ENCODE measurements around the gene IGFALS. TPM values are rescaled to one million over a fixed set of nuclear protein-coding genes. Genes with fewer than 3 reads are reported as not detected.

IGFALS gene
- total and polyA plus RNA-seq, 7 donors: 0.46 to 2.2 (median 1.2) TPM

DNA sequence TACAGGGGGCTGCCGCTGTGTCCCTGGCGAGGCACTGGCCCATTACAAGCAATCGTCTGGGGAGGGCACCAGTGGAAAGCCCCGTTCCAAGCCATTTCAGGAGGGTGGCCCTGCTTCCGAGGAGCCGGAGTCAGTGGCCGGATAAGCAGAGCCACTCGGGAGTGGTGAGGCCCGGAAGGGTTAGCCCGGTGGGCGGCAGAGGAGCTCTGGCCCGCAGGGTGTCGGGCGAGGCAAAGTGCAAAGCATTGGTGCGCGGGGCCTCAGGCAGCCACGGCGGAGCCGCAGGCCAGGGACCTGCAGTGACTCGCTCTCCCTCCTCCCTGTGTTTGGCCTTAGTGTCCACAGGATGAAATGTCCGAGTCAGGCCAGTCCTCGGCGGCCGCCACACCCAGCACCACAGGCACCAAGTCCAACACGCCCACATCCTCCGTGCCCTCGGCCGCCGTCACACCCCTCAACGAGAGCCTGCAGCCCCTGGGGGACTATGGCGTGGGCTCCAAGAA, 46.8 kb downstream of the IGFALS start:
- no peak for DNase-seq
- intact Hi-C loops (cut with DNase I): no loop called here
- Histone ChIP-seq H3K9me3 (no peaks in the 10 kb centered on the region), H3K4me3 (no peak overlapping the region), H3K36me3 (peaks cover 42 to 88% (median 59%) of the 10 kb centered on the region in 4 donors), H3K4me1 (no peaks in the 10 kb centered on the region), H3K27me3 (no peaks in the 10 kb centered on the region), H3K27ac (no peak overlapping the region)
- no peak for TF ChIP-seq POLR2AphosphoS5 (IDR thresholded peaks at IDR 0.05)
- TF ChIP-seq, protein P1, sequence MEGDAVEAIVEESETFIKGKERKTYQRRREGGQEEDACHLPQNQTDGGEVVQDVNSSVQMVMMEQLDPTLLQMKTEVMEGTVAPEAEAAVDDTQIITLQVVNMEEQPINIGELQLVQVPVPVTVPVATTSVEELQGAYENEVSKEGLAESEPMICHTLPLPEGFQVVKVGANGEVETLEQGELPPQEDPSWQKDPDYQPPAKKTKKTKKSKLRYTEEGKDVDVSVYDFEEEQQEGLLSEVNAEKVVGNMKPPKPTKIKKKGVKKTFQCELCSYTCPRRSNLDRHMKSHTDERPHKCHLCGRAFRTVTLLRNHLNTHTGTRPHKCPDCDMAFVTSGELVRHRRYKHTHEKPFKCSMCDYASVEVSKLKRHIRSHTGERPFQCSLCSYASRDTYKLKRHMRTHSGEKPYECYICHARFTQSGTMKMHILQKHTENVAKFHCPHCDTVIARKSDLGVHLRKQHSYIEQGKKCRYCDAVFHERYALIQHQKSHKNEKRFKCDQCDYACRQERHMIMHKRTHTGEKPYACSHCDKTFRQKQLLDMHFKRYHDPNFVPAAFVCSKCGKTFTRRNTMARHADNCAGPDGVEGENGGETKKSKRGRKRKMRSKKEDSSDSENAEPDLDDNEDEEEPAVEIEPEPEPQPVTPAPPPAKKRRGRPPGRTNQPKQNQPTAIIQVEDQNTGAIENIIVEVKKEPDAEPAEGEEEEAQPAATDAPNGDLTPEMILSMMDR (IDR thresholded peaks at IDR 0.05): no peak
- 92 to 95% methylated on average over 31 of the region's 31 CpGs for WGBS, 2 donors

DNA sequence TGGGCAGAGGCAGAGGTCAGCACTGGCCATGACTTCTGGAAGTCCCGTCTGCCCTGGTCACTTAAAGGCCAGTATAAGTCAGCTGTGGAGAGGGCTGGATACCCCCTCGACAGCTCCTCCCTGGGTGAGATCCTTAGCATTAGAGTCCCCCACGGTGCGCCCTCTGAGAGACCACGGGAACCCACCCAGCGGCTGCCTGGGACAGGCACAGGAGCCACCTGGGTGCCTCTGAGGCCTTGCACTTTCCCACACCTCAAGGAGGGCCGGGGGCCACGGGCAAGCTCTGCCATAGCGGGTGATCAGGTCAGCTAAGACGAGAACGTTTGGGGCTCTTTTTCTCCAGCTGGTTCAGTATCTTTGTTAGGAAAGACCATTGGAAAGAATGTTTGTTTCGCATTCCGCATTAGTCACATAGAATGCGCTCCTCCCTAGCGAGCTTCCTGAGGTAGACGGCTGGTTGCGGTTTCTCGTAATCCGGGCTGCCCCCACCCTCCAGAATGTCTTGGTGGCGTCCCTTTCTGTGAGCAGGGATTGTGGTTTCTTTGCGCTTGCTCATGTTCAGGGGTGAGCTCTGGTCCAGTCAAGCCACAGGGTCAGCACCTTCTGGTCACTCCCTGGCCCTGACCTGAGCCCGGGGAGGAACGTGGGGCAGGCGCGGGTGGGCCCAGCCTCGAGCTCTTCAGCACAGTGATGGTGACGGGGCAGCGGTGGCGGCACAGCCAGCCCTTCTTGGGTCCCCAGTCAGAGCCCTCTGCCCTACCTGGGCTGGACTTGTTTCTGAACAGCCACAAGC, 47.4 kb downstream of the IGFALS start:
- intact Hi-C loops (cut with DNase I): no loop called here
- Histone ChIP-seq H3K27ac (no peak overlapping the region), H3K9me3 (no peaks in the 10 kb centered on the region), H3K4me1 (no peaks in the 10 kb centered on the region), H3K27me3 (no peaks in the 10 kb centered on the region), H3K36me3 (peaks cover 40 to 88% (median 53%) of the 10 kb centered on the region in 4 donors), H3K4me3 (no peak overlapping the region)
- DNase-seq: no peak
- TF ChIP-seq POLR2AphosphoS5 (IDR thresholded peaks at IDR 0.05): no peak
- no peak for TF ChIP-seq EP300 (IDR thresholded peaks at IDR 0.05)
- no peak for TF ChIP-seq POLR2A (IDR thresholded peaks at IDR 0.05)
- TF ChIP-seq, protein P1 (IDR thresholded peaks at IDR 0.05): no peak
- WGBS, 2 donors: 95 to 97% methylated on average over 29 of the region's 29 CpGs

DNA sequence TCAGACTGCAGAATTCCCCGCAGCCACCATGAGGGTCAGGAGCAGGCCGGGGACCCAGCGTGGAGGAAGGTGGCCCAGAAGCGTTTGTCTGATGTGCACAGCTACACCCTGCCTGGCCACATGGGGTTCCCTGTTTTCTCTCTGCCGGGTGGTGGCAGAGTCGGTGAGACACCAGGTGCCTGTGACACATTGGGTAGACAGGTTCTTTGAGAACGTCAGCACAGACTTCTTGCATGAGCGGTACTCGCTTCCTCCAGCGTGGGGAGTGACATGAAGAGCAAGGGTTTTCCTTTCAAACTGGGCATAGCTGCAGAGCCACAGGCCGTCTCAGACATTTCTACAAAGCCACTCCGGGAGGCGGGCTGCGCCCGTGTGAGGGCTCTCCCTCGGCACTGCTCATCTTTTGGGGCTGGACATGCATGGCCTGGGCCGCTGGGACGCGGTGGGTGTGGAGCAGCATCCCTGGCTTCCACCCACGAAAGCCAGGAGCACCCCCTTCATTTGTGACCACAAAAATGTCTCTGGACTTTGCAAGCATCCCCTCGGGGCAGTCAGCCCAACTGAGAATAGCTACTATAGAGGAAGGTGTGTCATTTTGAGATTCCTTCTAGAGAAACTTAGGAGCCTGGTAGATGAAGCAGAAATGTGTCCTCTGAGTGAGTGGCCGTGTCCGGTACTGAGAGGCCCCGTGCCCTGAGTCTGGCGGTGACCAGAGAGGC, 48.2 kb downstream of the IGFALS start:
- no peak for TF ChIP-seq POLR2A (IDR thresholded peaks at IDR 0.05)
- no peak for TF ChIP-seq EP300 (IDR thresholded peaks at IDR 0.05)
- no peak for TF ChIP-seq POLR2AphosphoS5 (IDR thresholded peaks at IDR 0.05)
- TF ChIP-seq, protein P1 (IDR thresholded peaks at IDR 0.05): no peak
- Histone ChIP-seq H3K27me3 (no peaks in the 10 kb centered on the region), H3K27ac (no peak overlapping the region), H3K36me3 (peaks cover 40 to 88% (median 47%) of the 10 kb centered on the region in 4 donors), H3K4me1 (no peaks in the 10 kb centered on the region), H3K9me3 (no peaks in the 10 kb centered on the region), H3K4me3 (no peak overlapping the region)
- no peak for DNase-seq
- 90 to 93% methylated on average over 25 of the region's 25 CpGs for WGBS, 2 donors
- intact Hi-C loops (cut with DNase I): no loop called here

DNA sequence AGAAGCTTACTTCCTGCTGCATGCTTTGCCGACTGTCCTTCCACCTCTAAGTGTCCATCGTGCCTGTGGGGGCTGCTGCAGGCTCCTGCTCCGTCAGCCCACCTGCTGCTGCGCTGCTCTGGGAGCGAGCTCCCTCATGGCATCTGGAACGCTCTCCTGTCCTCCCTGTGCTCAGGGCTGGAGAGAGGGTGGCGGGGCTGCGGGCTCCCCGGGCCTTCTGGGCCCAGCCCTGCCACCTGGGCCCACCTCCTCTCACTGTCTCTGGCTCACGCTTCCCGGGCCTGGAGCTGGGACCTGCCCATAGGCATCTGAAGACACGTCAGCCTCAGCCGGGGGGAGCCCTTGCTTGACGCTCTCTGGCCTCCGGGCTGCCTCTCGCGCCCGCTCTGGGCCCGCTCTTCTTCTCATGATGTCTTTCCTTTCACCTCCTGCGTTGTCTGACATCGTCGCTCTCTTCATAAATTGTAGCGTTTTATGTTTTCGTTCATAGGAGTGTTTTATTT, 49.1 kb downstream of the IGFALS start:
- DNase-seq: no peak
- no peak overlapping the region for H3K27ac ChIP-seq
- TF ChIP-seq POLR2AphosphoS5 (IDR thresholded peaks at IDR 0.05) (no peak), EP300 (IDR thresholded peaks at IDR 0.05) (no peak), POLR2A (IDR thresholded peaks at IDR 0.05) (no peak)
- TF ChIP-seq, protein P1 (IDR thresholded peaks at IDR 0.05): no peak
- H3K36me3 ChIP-seq: peaks cover 34 to 81% (median 44%) of the 10 kb centered on the region in 4 donors
- no peaks in the 10 kb centered on the region for H3K4me1 ChIP-seq
- no peak overlapping the region for H3K4me3 ChIP-seq
- no peaks in the 10 kb centered on the region for H3K27me3 ChIP-seq
- 93 to 95% methylated on average over 24 of the region's 24 CpGs for WGBS, 2 donors
- intact Hi-C loops (cut with DNase I): no loop called here
- no peaks in the 10 kb centered on the region for H3K9me3 ChIP-seq

Measured in sigmoid colon (tissue), 7 donors.